ENCODE results near the gene ZBED6.
"Not testable (repeated sequence)": the region's sequence is repeated elsewhere in the genome, so short reads cannot be mapped to it uniquely, and the experiment has no call there.

DNA sequence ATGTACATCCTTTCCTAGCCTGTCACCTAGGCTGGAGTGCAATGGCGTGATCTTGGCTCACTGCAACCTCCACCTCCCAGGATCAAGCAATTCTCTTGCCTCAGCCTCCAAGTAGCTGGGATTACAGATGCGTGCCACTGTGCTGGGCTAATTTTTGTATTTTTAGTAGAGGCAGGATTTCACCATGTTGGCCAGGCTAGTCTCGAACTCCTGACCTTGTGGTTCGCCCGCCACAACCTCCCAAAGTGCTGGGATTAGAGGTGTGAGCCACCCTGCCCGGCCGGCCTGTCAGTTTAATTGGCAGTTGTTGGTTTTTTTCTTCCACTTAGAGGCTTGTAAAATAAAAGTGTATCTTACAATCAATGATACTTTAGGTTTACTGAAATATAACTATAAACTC lies 1.9 kb upstream of the ZBED6 start:
- TF ChIP-seq, protein P1, sequence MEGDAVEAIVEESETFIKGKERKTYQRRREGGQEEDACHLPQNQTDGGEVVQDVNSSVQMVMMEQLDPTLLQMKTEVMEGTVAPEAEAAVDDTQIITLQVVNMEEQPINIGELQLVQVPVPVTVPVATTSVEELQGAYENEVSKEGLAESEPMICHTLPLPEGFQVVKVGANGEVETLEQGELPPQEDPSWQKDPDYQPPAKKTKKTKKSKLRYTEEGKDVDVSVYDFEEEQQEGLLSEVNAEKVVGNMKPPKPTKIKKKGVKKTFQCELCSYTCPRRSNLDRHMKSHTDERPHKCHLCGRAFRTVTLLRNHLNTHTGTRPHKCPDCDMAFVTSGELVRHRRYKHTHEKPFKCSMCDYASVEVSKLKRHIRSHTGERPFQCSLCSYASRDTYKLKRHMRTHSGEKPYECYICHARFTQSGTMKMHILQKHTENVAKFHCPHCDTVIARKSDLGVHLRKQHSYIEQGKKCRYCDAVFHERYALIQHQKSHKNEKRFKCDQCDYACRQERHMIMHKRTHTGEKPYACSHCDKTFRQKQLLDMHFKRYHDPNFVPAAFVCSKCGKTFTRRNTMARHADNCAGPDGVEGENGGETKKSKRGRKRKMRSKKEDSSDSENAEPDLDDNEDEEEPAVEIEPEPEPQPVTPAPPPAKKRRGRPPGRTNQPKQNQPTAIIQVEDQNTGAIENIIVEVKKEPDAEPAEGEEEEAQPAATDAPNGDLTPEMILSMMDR (IDR thresholded peaks at IDR 0.05; ENCODE audit: insufficient read depth, low read length, poor library complexity, severe bottlenecking): not testable (repeated sequence)
- TF ChIP-seq EZH2phosphoT487 (conservative IDR thresholded peaks at IDR 0.05; ENCODE audit: low read length): not testable (repeated sequence)

Data from SU-DHL-6 (cell line).